ENCODE results near the gene ADGRG2.

GRCh38 chrX:18951032-18951431 is 171.2 kb downstream of the ADGRG2 start:
- no peak for TF ChIP-seq CTCF (IDR thresholded peaks at IDR 0.05)
- no peak for TF ChIP-seq POLR2A (IDR thresholded peaks at IDR 0.05)

Measured in adrenal gland (tissue), 5 donors.